GF-D8 (cell line): ENCODE results near the gene PLXNA1.

Experiments used
- DNase-seq: peaks from one replicate; lab custom pipeline; 2025; lab: John Stamatoyannopoulos, UW

The PLXNA1 gene

GRCh38 chr3:126952983-126953660 is 29.8 kb upstream of the PLXNA1 start:
- DNase-seq, result no peak

GRCh38 chr3:126954141-126954842 is 28.6 kb upstream of the PLXNA1 start:
- no peak for DNase-seq

- DNase-seq, result no peak
Measured at GRCh38 chr3:126955004-126955790, 27.7 kb upstream of the PLXNA1 start.

GRCh38 chr3:126956361-126956760 is 26.6 kb upstream of the PLXNA1 start:
- no peak for DNase-seq

- no peak for DNase-seq
Measured at GRCh38 chr3:126956866-126957650, 25.9 kb upstream of the PLXNA1 start.

GRCh38 chr3:126957776-126958637 is 24.9 kb upstream of the PLXNA1 start:
- DNase-seq, result no peak

- DNase-seq, result no peak
Measured at GRCh38 chr3:126958638-126959085, 24.3 kb upstream of the PLXNA1 start.

GRCh38 chr3:126959136-126959920 is 23.6 kb upstream of the PLXNA1 start:
- DNase-seq, result no peak

GRCh38 chr3:126959921-126960603 is 22.9 kb upstream of the PLXNA1 start:
- DNase-seq, result no peak

- DNase-seq, result no peak
Measured at GRCh38 chr3:126960604-126960995, 22.3 kb upstream of the PLXNA1 start.

- DNase-seq, result no peak
Measured at GRCh38 chr3:126961191-126961790, 21.6 kb upstream of the PLXNA1 start.

GRCh38 chr3:126961791-126962461 is 21.0 kb upstream of the PLXNA1 start:
- DNase-seq, result no peak

GRCh38 chr3:126962756-126963155 is 20.2 kb upstream of the PLXNA1 start:
- no peak for DNase-seq

GRCh38 chr3:126963261-126964190 is 19.4 kb upstream of the PLXNA1 start:
- no peak for DNase-seq

- DNase-seq, result no peak
Measured at GRCh38 chr3:126964261-126964660, 18.7 kb upstream of the PLXNA1 start.

- no peak for DNase-seq
Measured at GRCh38 chr3:126964950-126965349, 18.0 kb upstream of the PLXNA1 start.

GRCh38 chr3:126965526-126966080 is 17.3 kb upstream of the PLXNA1 start:
- no peak for DNase-seq
